SU-DHL-6 (cell line): ENCODE results near the gene ATXN2.

Experiments
- CTCF ChIP-seq: fragments of 200-600 bp; sonication (generic); IDR thresholded peaks from one replicate; pipeline ENCODE4 v1.5.1; 2017; ENCODE audit warnings: antibody characterized with exemption, mild to moderate bottlenecking, low read length, moderate library complexity; ENCODE audit not compliant: insufficient read depth, poor library complexity, severe bottlenecking
- EZH2phosphoT487 ChIP-seq: fragments of 200-600 bp; sonication (generic), shearing (Covaris generic); conservative IDR thresholded peaks from 2 replicates; pipeline ENCODE4 v1.6.1; 2018; ENCODE audit warnings: mild to moderate bottlenecking, antibody characterized with exemption, low read length, moderate library complexity, mixed read lengths

- TF ChIP-seq CTCF (no peak), EZH2phosphoT487 (no peak)
These were observed 187.8 kb downstream of the ATXN2 start for GRCh38 chr12:111411185-111411764.
